GM19372 (cell line): ENCODE results near the gene RDX.
"Not testable (repeated sequence)": the region's sequence is repeated elsewhere in the genome, so short reads cannot be mapped to it uniquely, and the experiment has no call there.

Experiments used
- ATAC-seq: cut with Tn5 transposase; IDR thresholded peaks from one replicate; pipeline ENCODE4 v1.9.1; 2021; ENCODE audit warnings: mild to moderate bottlenecking, low read depth, moderate library complexity; ENCODE audit not compliant: unreplicated experiment

Gene RDX

GRCh38 chr11:110306019-110306388, 9.6 kb upstream of the RDX start:
- ATAC-seq = not testable (repeated sequence)

DNA sequence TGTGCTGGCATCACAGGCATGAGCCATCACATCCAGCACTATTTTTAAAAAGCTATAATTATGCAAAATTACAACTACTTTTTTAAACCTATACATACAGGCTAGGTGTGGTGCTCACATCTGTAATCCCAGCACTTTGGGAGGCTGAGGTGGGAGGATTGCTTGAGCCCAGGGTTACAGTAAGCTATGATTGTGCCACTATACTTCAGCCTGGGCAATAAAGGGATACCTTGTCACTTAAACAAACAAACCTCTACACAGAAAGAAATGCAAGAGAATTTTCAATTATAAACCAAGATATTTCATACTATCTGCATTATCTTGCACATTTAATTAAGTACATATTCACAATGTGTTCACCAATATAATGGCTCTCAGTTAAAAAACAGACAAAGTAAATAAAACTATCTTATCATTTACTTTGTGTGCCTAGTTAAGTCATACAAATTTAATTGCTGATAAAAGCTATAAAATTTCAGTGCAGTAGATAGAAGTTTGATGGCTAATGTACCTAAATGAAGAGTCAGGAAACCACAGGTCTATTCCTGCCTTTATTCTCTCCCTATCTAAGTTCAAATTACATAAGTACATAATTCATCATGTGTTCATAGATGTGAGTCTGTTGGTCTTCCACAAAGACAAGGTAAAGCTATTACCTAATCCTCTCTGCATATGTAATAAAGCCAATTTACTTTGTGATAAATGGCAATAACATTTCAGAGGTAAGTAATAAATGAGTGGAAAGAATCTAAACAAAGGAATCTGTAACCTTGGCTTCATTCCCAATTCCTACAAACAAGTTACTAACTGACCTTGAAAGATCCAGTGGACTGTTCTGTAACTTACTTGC, 9.0 kb upstream of the RDX start:
- ATAC-seq = no peak

GRCh38 chr11:110303414-110303826, 7.0 kb upstream of the RDX start:
- ATAC-seq = no peak

DNA sequence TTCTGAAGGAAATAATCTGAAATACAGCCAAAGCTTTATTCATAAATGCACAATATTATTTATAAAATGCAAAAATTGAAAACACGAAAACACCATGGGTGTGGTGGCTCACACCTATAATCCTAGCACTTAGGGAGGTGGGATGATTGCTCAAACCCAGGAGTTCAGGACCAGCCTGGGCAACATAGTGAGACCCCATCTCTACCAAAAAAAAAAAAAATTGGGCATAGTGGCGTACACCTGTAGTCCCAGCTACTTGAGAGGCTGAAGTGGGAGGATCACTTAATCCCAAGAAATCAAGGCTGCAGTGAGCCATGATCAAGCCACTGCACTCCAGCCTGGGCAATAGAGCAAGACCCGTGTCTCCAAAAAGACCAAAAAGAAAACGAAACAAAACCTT, 5.2 kb upstream of the RDX start:
- ATAC-seq = no peak

DNA sequence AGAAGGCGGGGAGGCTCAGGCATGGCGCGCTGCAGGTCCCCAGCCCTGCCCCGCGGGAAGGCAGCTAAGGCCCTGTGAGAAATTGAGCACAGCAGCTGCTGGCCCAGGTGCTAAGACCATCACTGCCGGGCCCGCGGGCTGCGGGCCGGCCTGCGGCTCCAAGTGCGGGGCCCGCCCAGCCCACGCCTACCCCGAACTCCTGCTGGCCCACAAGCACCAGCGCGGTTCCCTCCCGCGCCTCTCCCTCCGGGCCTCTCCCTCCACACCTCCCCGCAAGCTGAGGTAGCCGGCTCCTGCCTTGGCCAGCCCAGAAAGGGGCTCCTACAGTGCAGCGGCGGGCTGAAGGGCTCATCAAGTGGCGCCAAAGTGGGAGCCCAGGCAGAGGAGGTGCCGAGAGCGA, 4.6 kb upstream of the RDX start:
- ATAC-seq = no peak

- no peak for ATAC-seq
Observed at GRCh38 chr11:110299006-110299785, 2.8 kb upstream of the RDX start.

DNA sequence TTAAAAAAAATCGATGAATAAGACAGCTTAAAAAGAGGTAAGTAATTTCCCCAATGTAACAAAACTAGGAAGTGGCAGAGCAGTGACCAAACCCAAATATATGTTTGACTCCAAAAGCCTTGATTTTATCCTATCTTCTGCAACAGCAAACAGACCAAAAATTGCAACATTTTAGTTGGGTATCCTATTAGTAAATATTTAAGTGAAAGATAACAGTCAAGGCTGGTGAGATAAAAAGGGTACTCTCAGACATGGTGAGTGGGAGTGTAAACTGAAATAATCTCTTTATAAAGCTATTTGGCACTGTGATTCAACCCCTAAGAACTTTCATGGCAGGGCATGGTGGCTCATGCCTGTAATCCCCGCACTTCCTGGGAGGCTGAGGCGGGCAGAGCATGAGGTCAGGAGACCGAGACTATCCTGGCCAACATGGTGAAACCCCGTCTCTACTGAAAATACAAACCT, 1.9 kb upstream of the RDX start:
- no peak for ATAC-seq

DNA sequence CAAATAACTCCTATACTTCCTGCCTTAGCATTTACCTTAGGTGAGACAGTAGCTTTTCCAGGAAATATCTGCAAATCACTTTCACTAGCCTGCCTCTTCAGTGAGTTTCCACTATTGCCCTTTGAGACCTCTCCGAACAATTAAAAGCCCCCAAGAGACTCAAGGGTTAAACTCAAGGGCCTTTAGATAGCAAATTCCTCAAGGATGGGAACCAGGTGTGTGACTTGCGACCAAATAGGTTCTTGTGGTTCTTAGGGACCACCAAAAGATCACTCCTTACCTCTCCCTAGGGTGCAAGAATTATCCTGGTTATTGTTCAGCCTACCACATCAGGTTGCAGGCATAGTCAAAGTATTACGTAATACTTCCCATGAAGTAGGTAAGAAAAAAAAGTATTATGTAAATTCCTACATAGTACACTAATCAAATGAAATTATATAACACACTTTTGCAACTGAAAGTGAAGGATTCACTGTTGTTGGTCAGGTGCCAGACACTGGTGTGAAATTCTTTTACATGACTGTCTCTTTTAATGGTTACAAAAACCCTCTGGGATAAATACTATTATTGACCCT, 1.4 kb upstream of the RDX start:
- no peak for ATAC-seq

DNA sequence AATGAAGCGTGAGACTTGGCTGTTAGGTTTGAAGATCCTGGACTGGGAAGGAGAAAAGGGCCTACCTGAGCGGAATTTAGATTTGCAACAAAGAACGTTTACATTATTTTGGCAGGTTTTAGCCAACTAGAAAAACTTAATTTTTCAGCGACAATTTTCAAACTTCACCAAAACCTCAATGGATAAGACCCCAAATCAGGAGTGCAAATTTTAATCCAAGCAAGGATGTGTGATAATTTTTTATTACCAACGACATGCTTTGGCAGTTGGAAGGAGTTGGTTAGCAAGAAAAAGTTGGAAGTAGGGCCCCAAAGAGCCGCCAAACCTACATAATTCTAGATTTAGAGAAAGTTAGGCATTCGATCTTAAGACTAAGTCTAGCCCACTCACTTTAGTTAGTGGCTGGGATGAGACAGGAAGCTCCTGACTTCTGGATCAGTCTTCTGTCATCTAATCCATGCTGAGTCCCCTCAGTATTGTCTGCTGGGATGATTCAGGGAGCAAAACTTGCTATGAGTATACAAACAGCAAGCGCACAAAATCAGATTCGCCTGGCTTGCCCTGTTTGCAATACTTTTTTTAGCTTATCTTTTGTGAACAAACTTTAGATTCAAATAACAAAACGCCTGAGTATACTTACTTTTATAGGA, 787 bp upstream of the RDX start:
- no peak for ATAC-seq

DNA sequence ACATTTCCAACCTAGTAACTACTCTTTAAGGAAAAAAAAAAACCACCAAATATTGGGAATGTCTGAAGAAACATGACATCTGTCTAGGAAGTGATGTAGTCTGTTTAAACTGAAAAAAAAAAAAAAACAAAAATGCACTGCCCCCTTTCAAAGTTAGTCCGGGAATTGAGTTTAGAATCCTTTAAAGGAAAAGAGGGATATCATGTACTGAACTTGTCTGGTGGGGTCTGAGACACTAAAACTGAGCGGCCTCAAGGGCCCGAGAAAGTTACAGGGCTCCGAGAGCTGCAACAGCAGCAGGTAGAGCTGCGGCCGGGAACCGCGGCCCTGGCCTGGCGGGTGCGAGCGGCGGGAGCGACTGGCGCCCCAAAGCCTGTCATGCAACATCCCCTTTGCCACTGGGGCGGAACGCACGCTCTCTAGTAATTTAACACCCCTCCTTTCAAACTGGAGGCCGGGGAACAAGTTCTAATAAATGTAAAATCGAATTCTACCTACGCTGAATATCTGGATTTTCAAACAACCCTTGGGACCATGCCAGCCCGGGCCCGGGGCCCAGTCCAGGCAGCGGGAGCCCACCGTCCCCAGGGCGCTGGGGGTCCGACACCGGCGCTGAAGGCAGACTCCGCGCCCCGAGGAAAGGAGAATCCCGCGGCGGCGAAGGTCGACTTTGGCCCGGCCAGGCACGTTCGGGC, 736 bp downstream of the RDX start:
- peak; percentile 51 for ATAC-seq

GRCh38 chr11:110295086-110295485, 1.3 kb downstream of the RDX start:
- ATAC-seq = no peak

GRCh38 chr11:110294509-110294908, 1.9 kb downstream of the RDX start:
- no peak for ATAC-seq

DNA sequence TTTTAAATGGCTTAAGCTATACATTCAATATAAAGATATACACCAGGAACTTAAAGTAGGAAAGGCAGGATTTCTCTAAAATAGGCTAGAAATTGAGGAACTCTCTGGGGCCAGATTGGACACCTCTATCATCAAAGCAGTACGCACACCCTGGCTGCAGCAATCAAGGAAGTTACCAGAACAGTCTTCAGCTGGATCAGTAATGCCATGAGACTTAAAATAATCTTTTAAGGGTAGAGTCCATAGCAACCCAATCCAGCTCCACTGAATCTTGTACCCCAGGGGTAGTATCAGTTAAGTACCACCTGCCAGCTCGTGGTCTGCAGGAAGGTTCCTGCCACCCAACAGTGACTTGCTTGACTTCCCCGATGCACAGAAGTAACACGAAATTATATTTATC, 3.0 kb downstream of the RDX start:
- no peak for ATAC-seq

- not testable (repeated sequence) for ATAC-seq
Observed at GRCh38 chr11:110292146-110292545, 4.3 kb downstream of the RDX start.

GRCh38 chr11:110290591-110291334, 5.7 kb downstream of the RDX start:
- ATAC-seq = no peak

DNA sequence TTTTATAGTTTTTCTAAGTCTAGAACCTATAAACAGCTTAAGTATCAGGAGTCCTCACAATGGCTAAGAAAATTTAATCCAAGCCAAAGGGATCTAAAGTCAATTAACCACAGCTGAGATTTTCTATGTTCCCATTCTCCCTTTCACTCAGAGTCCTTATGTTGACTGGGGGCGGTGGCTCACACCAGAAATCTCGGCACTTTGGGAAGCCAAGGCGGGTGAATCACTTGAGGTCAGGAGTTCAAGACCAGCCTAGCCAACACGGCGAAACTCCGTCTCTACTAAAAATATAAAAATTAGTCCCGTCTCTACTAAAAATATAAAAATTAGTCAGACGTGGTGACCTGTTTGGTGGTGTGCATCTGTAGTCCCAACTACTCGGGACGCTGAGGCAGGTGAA, 6.9 kb downstream of the RDX start:
- no peak for ATAC-seq

GRCh38 chr11:110287537-110287936, 8.9 kb downstream of the RDX start:
- no peak for ATAC-seq

DNA sequence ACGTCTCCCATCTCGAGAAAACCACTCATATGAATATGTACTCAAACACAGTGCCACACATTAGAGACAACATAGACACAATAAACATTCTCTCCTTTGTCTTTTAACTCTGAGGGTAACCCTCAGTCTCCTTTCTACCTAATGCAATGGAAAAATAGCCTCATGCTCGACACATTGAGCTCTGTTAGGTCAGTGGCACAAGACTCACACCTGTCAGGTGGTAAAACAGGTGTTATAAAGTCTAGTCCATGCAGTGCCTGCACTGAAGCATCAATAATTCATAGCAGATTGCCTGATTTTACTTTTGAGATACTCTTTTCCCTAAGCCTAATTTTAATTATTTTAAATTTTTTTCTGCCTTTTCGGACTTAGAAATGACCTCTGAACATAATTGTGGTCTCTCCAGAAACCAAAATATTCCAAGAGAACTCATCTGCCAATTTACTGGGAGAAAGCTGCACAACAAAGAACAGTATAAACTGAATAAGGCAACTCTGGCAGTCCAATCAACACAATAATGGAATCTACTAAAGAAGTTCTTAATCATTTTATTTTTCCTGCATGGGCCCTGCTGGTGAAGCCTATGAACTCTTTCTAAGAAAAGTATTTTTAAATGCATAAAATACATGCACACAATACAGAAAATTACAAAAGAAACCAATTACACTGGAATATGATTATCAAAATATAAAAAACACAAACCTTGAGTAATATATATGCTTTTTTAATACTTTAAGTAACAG, 9.9 kb downstream of the RDX start:
- ATAC-seq = no peak

- no peak for ATAC-seq
Observed at GRCh38 chr11:110283862-110284261, 12.6 kb downstream of the RDX start.
